HepG2 (cell line): ENCODE measurements around the gene SBK2. TPM values are rescaled to one million over a fixed set of nuclear protein-coding genes. Genes with fewer than 3 reads are reported as not detected.

Experiments
- ELF3 ChIP-seq: IDR thresholded peaks from 2 replicates; pipeline ENCODE4 v1.6.1; 2016; ENCODE audit warnings: missing genetic modification reagents, missing compliant biosample characterization
- FLYWCH1 ChIP-seq: sonication (generic); formaldehyde crosslinking; IDR thresholded peaks from 2 replicates; pipeline ENCODE4 v1.8.1; 2023; ENCODE audit warnings: mild to moderate bottlenecking, missing genetic modification reagents
- FOXA1 ChIP-seq, 2 experiments: fragments of 450-650 bp in 1 of 2; sonication (generic) in 1 of 2; formaldehyde crosslinking in 1 of 2; IDR thresholded peaks; 2 replicates each; pipeline versions ENCODE4 v1.4.0 to v1.6.1; 2016 to 2020; ENCODE audit warnings: missing genetic modification reagents in 1 of 2
- FOXC1 ChIP-seq: sonication (generic); formaldehyde crosslinking; IDR thresholded peaks from 2 replicates; pipeline ENCODE4 v1.8.0; 2022; ENCODE audit warnings: mild to moderate bottlenecking, missing genetic modification reagents, borderline replicate concordance
- GTF2F1 ChIP-seq: fragments of 150-350 bp; IDR thresholded peaks from 2 replicates; pipeline ENCODE4 v1.6.1; 2014; ENCODE audit warnings: low read length
- HNRNPK ChIP-seq: fragments of 200-400 bp; formaldehyde crosslinking; IDR thresholded peaks from 2 replicates; pipeline ENCODE4 v1.6.1; 2018; ENCODE audit warnings: low read length, low read depth, moderate library complexity, mild to moderate bottlenecking; ENCODE audit not compliant: poor library complexity, severe bottlenecking
- MBD4 ChIP-seq: IDR thresholded peaks from 2 replicates; pipeline ENCODE4 v1.6.1; 2012; ENCODE audit warnings: low read length, inconsistent platforms, borderline replicate concordance
- NFATC3 ChIP-seq: sonication (generic); formaldehyde crosslinking; IDR thresholded peaks from 2 replicates; pipeline ENCODE4 v1.5.1; 2020; ENCODE audit warnings: mild to moderate bottlenecking, missing genetic modification reagents
- NFYC ChIP-seq: IDR thresholded peaks from 2 replicates; pipeline ENCODE4 v1.6.1; 2016; ENCODE audit warnings: missing genetic modification reagents, missing compliant biosample characterization
- SETDB1 ChIP-seq: sonication (generic); formaldehyde crosslinking; IDR thresholded peaks from 2 replicates; pipeline ENCODE4 v1.5.1; 2020; ENCODE audit warnings: missing genetic modification reagents, mild to moderate bottlenecking, borderline replicate concordance
- SNAI1 ChIP-seq: sonication (generic); formaldehyde crosslinking; IDR thresholded peaks from 2 replicates; pipeline ENCODE4 v1.5.0; 2020; ENCODE audit warnings: mild to moderate bottlenecking, missing genetic modification reagents, borderline replicate concordance
- ZNF136 ChIP-seq: sonication (generic); formaldehyde crosslinking; IDR thresholded peaks from 2 replicates; pipeline ENCODE4 v1.8.1; 2022; ENCODE audit warnings: low read depth, mild to moderate bottlenecking, moderate library complexity, missing genetic modification reagents
- ZNF235 ChIP-seq: sonication (generic); formaldehyde crosslinking; IDR thresholded peaks from 2 replicates; pipeline ENCODE4 v1.8.1; 2023; ENCODE audit warnings: mild to moderate bottlenecking, missing genetic modification reagents, borderline replicate concordance
- ZSCAN9 ChIP-seq: IDR thresholded peaks from 2 replicates; pipeline ENCODE4 v1.6.1; 2016; ENCODE audit warnings: borderline replicate concordance
- polyA plus RNA-seq, 8 experiments: library from polyadenylated mRNA; depleted of rRNA in 3 of 8; stranded (reverse) in 7 of 8; unstranded in 1 of 8; fragments of >200 nt; fragmentation: Illumina TruSeq in 4 of 8; extraction: Trizol in 4 of 8; gene quantifications; 2 replicates each; pipeline versions ENCODE4 v1.2.1 to v1.2.3, GENCODE V29; 2011 to 2016; ENCODE audit warnings: low read depth in 4 of 8, missing spikeins in 1 of 8, mixed read lengths in 1 of 8; ENCODE audit not compliant: insufficient read depth in 1 of 8
- total RNA-seq, 5 experiments: library from RNA; depleted of rRNA; stranded (reverse); fragments of >200 nt; fragmentation: Illumina TruSeq; extraction: Trizol; gene quantifications; 2 replicates each; pipeline ENCODE4 v1.2.3, GENCODE V29; 2016; ENCODE audit warnings: low read depth in 1 of 5
- TF ChIP-seq, protein P1 (sequence below), 2 experiments: fragments of 450-650 bp in 1 of 2; sonication (generic) in 1 of 2; formaldehyde crosslinking; IDR thresholded peaks; 2 replicates each; pipeline versions ENCODE4 v1.5.0 to v1.8.0; 2020 to 2022; ENCODE audit warnings: mild to moderate bottlenecking in 1 of 2, missing genetic modification reagents in 1 of 2
- TF ChIP-seq, protein P2 (sequence below): IDR thresholded peaks from 2 replicates; pipeline ENCODE4 v1.4.0; 2020; ENCODE audit warnings: mild to moderate bottlenecking, missing genetic modification reagents
- TF ChIP-seq, protein P3 (sequence below): sonication (generic); formaldehyde crosslinking; IDR thresholded peaks from 2 replicates; pipeline ENCODE4 v1.5.0; 2020; ENCODE audit warnings: mild to moderate bottlenecking, missing genetic modification reagents
- TF ChIP-seq, protein P4 (sequence below): sonication (generic); formaldehyde crosslinking; IDR thresholded peaks from 2 replicates; pipeline ENCODE4 v1.9.0; 2021; ENCODE audit warnings: missing genetic modification reagents, mild to moderate bottlenecking, borderline replicate concordance
- TF ChIP-seq, protein P5 (sequence below): IDR thresholded peaks from 2 replicates; pipeline ENCODE4 v1.6.1; 2018; ENCODE audit warnings: missing genetic modification reagents

Gene SBK2
- total and polyA plus RNA-seq, 2 of the 13 experiments (the other 11 are each of a cell fraction or from before 2014, with no cell fraction given): 0.24 TPM; not detected in 1

DNA sequence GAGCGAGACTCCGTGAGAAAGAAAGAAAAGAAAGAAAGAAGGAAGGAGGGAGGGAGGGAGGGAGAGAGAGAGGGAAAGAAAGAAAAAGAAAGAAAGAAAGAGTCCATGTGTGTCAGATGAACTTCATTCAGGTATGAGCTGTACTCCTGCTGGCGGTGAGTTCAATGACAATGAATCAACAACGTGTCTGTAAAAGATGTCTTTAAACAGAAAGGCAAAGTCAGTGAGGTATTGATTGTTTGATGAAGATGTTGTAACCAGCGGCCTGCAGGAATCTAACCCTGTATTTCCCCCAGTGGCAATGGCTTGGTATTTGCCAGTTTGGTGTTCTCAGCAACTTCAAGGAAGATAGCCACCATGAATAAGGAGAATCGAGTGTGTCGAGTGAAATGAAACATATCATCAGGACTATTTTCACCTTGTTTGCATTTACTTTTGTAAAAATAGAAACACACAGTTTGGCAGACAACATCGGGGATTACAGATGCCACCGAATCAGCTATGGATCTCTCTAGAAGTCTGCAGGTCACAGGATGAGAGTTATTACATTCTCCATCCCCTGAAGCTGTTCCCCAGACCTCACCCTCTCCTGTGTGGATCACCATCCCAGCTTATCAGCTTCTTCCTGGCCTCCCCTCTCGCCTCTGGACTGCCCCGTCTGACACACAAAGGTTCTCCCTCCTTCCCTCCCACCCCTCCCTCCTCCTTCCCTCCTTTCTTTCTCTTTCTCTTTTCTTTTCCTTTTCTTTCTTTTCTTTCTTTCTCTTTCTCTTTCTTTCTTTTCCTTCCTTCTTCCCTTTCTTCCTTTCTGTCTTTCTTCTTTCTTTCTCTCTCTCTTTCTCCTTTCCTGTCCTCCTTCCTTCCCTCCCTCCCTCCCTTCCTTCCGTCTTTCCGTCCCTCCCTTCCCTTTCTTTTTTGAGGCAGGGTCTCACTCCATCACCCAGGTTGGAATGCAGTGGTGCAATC lies 16.6 kb upstream of the SBK2 start (continued):
- 0 out of 2 replicates have a peak, but pooled peaks have one; percentile 27 for TF ChIP-seq ELF3 (CRISPR knock-in tag)
- TF ChIP-seq SETDB1: no peak
- TF ChIP-seq SNAI1 (CRISPR knock-in tag): no peak
- no peak; the same call in 1 of the 2 replicates for TF ChIP-seq ZSCAN9 (CRISPR knock-in tag)
- TF ChIP-seq NFATC3 (CRISPR knock-in tag): no peak
- no peak for TF ChIP-seq NFYC (CRISPR knock-in tag)
- no peak for TF ChIP-seq GTF2F1
- TF ChIP-seq HNRNPK: peak; percentile 64
- TF ChIP-seq, protein P1, sequence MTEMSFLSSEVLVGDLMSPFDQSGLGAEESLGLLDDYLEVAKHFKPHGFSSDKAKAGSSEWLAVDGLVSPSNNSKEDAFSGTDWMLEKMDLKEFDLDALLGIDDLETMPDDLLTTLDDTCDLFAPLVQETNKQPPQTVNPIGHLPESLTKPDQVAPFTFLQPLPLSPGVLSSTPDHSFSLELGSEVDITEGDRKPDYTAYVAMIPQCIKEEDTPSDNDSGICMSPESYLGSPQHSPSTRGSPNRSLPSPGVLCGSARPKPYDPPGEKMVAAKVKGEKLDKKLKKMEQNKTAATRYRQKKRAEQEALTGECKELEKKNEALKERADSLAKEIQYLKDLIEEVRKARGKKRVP (CRISPR knock-in tag; IDR thresholded peaks at IDR 0.05): no peak
- TF ChIP-seq, protein P2, sequence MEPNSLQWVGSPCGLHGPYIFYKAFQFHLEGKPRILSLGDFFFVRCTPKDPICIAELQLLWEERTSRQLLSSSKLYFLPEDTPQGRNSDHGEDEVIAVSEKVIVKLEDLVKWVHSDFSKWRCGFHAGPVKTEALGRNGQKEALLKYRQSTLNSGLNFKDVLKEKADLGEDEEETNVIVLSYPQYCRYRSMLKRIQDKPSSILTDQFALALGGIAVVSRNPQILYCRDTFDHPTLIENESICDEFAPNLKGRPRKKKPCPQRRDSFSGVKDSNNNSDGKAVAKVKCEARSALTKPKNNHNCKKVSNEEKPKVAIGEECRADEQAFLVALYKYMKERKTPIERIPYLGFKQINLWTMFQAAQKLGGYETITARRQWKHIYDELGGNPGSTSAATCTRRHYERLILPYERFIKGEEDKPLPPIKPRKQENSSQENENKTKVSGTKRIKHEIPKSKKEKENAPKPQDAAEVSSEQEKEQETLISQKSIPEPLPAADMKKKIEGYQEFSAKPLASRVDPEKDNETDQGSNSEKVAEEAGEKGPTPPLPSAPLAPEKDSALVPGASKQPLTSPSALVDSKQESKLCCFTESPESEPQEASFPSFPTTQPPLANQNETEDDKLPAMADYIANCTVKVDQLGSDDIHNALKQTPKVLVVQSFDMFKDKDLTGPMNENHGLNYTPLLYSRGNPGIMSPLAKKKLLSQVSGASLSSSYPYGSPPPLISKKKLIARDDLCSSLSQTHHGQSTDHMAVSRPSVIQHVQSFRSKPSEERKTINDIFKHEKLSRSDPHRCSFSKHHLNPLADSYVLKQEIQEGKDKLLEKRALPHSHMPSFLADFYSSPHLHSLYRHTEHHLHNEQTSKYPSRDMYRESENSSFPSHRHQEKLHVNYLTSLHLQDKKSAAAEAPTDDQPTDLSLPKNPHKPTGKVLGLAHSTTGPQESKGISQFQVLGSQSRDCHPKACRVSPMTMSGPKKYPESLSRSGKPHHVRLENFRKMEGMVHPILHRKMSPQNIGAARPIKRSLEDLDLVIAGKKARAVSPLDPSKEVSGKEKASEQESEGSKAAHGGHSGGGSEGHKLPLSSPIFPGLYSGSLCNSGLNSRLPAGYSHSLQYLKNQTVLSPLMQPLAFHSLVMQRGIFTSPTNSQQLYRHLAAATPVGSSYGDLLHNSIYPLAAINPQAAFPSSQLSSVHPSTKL (CRISPR knock-in tag): peak; percentile 91
- TF ChIP-seq FLYWCH1 (CRISPR knock-in tag): no peak
- TF ChIP-seq, protein P3, sequence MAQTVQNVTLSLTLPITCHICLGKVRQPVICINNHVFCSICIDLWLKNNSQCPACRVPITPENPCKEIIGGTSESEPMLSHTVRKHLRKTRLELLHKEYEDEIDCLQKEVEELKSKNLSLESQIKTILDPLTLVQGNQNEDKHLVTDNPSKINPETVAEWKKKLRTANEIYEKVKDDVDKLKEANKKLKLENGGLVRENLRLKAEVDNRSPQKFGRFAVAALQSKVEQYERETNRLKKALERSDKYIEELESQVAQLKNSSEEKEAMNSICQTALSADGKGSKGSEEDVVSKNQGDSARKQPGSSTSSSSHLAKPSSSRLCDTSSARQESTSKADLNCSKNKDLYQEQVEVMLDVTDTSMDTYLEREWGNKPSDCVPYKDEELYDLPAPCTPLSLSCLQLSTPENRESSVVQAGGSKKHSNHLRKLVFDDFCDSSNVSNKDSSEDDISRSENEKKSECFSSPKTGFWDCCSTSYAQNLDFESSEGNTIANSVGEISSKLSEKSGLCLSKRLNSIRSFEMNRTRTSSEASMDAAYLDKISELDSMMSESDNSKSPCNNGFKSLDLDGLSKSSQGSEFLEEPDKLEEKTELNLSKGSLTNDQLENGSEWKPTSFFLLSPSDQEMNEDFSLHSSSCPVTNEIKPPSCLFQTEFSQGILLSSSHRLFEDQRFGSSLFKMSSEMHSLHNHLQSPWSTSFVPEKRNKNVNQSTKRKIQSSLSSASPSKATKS: no peak
- TF ChIP-seq, protein P4, sequence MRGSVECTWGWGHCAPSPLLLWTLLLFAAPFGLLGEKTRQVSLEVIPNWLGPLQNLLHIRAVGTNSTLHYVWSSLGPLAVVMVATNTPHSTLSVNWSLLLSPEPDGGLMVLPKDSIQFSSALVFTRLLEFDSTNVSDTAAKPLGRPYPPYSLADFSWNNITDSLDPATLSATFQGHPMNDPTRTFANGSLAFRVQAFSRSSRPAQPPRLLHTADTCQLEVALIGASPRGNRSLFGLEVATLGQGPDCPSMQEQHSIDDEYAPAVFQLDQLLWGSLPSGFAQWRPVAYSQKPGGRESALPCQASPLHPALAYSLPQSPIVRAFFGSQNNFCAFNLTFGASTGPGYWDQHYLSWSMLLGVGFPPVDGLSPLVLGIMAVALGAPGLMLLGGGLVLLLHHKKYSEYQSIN (CRISPR knock-in tag): no peak
- TF ChIP-seq, protein P5, sequence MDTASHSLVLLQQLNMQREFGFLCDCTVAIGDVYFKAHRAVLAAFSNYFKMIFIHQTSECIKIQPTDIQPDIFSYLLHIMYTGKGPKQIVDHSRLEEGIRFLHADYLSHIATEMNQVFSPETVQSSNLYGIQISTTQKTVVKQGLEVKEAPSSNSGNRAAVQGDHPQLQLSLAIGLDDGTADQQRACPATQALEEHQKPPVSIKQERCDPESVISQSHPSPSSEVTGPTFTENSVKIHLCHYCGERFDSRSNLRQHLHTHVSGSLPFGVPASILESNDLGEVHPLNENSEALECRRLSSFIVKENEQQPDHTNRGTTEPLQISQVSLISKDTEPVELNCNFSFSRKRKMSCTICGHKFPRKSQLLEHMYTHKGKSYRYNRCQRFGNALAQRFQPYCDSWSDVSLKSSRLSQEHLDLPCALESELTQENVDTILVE: peak; percentile 40; the same call in 1 of the 2 replicates
- TF ChIP-seq ZNF235 (CRISPR knock-in tag): no peak
- TF ChIP-seq ZNF136 (CRISPR knock-in tag): no peak
- no peak for TF ChIP-seq FOXC1 (CRISPR knock-in tag)
- no peak for TF ChIP-seq FOXA1 (IDR thresholded peaks at IDR 0.05)
- TF ChIP-seq FOXA1 (CRISPR knock-in tag; IDR thresholded peaks at IDR 0.05): peak; percentile 61
- no peak for TF ChIP-seq MBD4
